NCI-H1436 (cell line): ENCODE results near the gene RFX8.

Experiments used
- DNase-seq: peaks from one replicate; lab custom pipeline; 2025; lab: John Stamatoyannopoulos, UW

The RFX8 gene

GRCh38 chr2:101410114-101410513, 64.8 kb downstream of the RFX8 start:
- DNase-seq = no peak

- no peak for DNase-seq
Measured at GRCh38 chr2:101409699-101410098, 65.2 kb downstream of the RFX8 start.

DNA sequence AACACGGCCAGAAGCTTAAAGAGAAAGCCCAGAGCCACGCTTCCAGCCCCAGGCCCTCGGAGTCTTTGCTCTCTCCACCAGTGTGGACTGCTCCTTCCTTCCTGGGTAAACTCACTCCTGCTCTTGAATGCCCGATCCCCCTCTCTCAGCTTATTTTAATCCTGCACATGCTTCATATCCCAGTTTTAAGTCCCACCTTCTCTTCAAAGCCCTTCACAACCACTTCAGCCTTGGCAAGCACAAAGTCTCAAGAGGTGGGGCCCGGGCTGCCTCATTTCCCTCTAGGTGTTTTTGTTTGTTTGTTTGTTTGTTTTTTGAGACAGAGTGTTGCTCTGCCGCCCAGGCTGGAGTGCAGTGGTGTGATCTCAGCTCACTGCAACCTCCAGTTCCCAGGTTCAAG, 66.0 kb downstream of the RFX8 start:
- no peak for DNase-seq

- no peak for DNase-seq
Measured at GRCh38 chr2:101405351-101405899, 69.5 kb downstream of the RFX8 start.

DNA sequence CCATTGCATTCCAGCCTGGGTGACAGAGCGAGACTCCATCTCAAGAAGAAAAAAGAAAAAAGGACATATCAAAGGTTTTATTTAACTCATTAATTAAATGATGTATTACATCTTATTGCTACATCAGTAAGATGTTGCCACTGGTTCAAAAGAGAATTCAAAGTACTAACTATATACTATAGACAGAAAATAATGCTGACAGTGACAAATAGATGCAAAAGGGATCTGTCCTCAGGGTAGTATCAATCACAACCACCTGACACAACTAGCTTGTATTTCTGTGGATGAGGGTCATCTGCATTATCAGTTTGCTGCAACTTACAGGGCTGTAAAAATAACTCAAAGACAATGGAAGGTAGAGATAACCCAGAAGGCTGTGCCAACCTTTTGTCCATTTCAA, 71.2 kb downstream of the RFX8 start:
- DNase-seq = no peak

GRCh38 chr2:101402630-101403029, 72.3 kb downstream of the RFX8 start:
- no peak for DNase-seq

GRCh38 chr2:101401906-101402305, 73.0 kb downstream of the RFX8 start:
- no peak for DNase-seq

GRCh38 chr2:101401326-101401665, 73.6 kb downstream of the RFX8 start:
- DNase-seq = no peak

- no peak for DNase-seq
Measured at GRCh38 chr2:101400506-101401325, 74.2 kb downstream of the RFX8 start.

- no peak for DNase-seq
Measured at GRCh38 chr2:101400048-101400447, 74.9 kb downstream of the RFX8 start.

DNA sequence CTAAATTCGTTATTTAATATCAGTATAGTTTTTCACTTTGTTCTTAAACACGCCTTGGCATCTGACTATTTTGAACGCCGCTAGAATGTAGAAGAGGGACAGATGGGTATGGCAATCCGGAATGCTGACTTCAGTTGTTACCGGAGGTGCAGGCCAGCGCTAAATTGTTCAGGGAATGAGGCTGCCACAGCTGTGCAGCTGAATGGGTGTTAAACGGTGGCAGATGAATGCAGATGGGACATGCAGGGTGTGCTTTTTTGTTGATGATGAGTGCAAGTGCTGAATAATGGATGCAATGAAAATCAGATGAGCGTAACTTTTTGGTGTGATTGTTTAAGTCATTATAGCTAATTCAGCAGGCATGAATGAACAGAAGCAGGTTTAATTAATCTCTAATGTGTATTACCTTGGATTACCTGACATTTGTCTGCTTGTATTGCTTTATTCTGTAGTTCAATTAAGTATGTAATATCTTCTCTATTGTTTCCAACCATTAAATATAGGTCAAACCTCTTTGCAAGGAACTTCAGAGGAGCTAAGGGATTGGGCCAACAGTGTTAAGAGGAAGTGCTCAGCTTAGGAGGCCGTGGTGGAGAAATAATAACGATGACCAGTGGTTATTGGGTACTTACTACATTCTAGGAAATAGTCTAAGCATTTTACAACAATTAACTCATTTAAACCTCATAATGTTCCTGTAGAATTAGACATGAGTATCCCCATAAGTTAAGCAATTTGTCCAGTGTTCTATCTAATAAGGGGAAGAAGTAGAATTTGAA, 75.7 kb downstream of the RFX8 start:
- no peak for DNase-seq

DNA sequence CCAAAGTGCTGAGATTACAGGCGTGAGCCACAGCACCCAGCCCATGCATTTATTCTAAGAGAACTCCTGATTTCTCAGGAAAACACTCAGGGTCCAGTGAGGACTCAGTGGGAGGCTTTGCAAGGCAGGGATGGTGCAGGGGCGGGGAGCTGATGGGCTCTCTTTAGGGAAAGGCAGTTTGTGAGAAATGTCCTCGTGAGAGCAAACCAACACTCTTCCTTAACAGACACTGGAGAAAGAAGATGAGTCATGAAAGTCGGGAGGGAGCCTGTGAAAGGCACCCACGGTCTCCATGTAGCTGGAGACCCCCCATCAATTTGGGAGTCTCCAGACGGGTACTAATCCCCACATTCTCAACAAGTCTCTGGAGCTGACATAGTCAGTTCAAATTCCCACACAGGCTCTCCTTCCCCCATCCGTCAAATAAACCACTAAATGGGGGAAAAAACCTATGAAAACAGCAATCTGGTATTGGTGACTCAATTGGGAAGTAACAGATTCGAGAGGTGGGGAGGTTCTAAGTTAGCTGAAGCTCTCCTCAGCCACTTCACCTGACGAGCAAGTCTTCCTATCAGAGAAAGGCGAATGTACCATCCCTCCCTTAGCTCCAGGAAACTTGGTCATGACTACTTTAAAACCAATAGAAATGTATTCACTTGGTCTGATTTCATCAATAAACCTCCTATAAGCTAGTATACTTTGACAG, 76.6 kb downstream of the RFX8 start:
- no peak for DNase-seq

DNA sequence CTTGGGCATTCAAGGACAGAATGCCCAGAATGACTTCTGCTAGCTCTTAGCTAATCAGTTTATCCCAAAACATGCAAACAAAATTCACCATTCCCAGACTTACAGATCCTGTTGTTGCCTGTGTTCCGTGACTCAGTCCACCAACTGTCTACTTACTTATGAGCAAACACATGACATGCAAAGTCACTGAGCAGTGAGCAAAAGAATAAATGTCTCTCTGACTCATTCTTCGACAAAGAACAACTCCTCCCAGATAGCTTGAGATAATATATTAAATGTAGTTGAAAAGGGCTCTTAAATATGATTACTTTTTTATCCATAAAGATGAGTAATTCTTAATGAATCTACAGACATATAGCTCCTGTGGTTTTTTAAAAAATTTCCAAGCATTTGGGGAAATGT, 78.6 kb downstream of the RFX8 start:
- no peak for DNase-seq

GRCh38 chr2:101395545-101396315, 79.2 kb downstream of the RFX8 start:
- no peak for DNase-seq

GRCh38 chr2:101388232-101388631, 86.7 kb downstream of the RFX8 start:
- no peak for DNase-seq

GRCh38 chr2:101387151-101387834, 87.6 kb downstream of the RFX8 start, which contains the start of gene CREG2:
Gene CREG2 (minus strand): TSS chr2:101387503. CDS start chr2:101387457, 46 bp downstream.
- no peak for DNase-seq

- no peak for DNase-seq
Measured at GRCh38 chr2:101386599-101387150, 88.2 kb downstream of the RFX8 start.

GRCh38 chr2:101383016-101383541, 91.8 kb downstream of the RFX8 start:
- DNase-seq = no peak

DNA sequence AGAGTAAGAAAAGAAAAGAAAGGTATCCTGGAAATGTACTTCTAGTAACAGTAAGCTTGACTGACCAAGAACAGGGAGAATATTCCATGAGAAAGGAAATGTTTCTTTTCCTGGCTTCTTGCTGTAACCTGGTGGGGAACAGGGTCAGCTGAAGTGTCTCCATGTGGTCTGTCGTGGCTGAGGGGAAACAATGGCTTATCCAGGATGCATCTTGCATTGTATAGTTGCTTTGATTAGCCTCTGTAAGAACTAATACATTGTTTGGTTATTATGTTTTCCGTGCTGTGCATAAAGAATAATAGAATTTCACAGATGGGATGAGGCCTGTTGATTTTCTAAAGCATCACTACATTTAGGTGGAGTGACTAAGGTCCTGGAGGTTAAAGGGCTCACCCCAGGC, 92.5 kb downstream of the RFX8 start:
- no peak for DNase-seq

GRCh38 chr2:101380376-101380775, 94.5 kb downstream of the RFX8 start:
- no peak for DNase-seq

DNA sequence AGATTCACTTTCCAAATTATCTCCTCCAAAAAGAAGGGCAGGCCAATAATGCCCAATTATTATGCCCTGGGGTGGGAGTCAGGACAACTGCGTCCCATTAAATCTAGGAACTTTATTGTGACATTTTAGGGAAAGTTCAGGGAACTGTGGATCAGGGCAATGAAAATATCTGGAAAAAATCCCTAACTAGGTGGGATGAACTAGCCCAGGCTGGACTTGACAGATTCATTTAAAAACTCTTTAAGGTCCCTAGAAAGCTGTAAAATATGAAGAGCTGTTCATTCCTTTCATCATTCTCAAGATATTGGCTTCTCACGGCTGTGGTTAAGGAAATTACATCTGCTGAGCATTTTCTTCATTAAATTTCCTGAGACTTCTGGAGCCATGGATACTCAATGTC, 95.8 kb downstream of the RFX8 start:
- no peak for DNase-seq
